HG03460 (cell line): ENCODE data around the gene ISM2.

ENCODE experiments used
- ATAC-seq: cut with Tn5 transposase; IDR thresholded peaks from one replicate; pipeline ENCODE4 v1.9.1; 2021; ENCODE audit not compliant: unreplicated experiment

ISM2 gene

DNA sequence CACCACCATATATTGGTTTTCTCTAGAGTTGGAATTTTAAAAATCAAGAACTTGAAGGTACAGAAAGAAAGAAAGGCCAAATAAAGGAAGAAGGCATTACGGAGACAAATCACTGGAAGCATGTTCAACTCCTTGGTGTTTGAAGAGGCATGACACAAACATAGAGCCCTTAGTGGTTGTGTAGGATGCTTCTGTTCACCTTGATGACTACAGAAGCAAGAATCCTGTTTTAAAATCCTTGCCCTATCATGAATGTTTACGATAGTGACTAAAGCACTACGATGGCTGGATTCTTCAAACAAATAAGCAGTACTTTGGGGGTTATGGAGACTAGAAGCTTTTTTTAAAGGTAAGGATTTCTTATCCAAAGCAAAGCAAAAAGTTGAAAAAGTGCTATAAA is 10.3 kb upstream of the ISM2 start:
- no peak for ATAC-seq

DNA sequence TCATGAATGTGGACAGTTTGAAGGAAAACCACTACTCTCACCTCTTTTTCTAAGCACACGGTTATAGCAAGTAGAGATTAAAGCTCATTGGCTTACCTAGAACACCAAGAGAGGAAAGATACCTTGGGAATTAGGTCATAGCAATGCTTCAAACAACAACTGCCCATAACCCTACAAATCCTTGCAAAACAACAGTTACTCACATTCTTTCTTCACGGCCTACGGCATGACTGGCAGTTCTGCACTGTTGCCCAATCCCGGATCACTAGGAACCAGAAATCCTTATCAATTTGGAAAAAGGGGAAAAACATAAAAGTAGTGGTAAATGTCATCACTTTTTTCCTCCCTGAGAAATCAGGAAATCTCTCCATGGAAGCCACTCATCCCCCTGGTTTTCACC is 9.6 kb upstream of the ISM2 start:
- no peak for ATAC-seq

DNA sequence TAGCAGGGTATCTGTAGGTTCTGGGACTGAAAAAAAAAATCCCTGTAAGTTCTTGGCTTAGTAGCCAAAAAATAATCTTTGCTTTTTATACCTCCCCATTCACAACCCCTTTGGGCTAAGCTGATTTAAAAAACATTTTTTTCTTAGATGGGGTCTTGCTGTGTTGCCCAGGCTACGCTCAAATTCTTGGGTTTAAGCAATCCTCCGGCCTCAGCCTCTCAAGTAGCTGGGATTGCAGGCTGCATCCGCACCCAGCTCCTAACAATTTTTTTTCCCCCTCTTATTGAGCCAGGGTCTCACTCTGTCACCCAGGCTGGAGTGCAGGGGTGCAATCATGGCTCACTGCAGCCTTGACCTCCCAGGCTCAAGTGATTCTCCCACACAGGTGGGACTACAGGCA is 9.1 kb upstream of the ISM2 start:
- no peak for ATAC-seq

DNA sequence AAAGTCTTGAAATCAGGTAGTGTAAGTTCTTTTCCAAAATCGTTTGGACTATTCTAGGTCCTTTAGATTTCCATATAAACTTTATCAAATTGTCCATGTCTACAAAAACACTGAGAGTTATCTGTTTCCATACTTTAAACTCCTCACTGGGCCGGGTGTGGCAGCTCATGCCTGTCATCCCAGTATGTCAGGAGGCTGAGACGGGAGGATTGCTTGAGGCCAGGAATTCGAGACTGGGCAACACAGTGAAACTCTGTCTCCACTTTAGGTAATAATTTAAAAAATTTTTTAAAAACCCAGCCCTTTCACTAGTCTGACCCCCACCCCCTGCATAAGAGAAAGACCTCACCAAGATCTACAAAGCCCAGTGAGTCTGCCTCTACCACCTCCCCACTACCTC is 6.4 kb upstream of the ISM2 start:
- ATAC-seq, result no peak

DNA sequence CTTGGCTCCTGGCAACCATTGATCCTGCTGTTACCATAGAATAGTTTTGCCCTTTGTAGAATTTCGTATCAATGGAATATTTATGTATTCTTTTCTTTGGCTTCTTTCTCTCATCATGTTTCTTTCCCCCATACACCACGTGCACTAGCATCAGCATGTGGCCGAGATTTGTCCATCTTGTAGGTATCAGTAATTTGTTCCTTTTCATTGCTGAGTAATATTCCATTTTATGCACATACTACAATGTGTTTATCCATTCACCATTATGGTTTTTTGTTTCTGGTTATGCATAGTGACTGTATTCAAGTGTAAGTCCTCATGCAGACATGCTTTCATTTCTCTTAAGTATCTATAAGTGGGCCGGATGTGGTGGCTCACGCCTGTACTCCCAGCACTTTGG is 4.5 kb upstream of the ISM2 start:
- ATAC-seq, result no peak

DNA sequence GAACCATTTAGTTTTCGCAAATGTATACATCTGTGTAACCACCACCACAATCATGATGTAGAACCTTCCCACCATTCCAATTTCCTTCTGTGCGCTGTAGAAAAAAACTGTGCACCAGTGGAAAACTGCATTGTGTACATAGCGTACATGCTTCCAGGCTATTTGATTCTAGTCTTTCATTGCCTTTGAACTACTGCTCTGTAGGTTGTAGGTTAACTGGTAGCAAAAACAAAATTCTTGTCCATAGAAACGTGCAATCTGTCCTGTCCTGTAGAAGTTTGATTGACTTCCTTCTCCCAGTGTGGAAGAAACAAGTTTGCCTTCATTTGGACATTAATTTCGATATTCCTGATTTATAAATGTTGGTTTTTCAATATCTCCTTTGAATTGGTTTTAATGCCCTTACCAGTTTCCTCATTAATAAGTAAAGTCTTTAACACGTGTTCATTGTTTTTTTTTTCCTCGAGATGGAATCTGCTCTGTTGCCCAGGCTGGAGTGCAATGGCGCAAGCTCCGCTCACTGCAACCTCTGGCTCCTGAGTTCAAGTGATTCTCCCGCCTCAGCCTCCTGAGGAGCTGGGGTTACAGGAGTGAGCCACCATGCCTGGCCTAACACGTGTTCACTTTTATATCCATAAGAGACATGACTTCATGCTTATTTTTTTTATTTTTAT is 3.6 kb upstream of the ISM2 start:
- no peak for ATAC-seq

DNA sequence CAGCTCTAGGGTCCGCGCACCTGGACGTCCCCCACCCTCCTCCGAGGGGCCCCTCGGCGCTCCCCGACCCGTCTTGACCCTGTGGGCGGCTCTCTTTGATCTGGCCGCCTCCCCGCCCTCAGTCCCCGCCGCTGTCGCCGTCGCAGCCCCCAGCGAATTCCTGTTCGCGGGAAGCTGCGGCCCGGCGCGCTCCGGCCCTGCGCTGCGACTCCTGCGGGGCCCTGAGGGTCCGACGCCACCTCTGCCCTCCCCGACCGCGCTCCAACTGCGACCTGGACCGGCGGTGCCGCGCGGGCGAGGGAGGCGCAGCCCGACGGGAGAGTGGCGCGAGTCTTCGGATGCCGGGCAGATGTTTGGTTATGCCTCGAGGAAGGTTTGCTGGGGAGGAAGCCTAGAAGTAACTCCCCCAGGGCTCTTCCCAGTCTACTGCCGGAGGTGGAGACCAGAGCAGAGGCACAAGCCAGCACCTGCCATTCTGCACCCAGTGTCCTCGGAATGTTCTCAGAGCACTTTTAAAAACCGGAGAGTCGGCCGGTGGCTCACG is 440 bp upstream of the ISM2 start:
- ATAC-seq, result peak; percentile 32

DNA sequence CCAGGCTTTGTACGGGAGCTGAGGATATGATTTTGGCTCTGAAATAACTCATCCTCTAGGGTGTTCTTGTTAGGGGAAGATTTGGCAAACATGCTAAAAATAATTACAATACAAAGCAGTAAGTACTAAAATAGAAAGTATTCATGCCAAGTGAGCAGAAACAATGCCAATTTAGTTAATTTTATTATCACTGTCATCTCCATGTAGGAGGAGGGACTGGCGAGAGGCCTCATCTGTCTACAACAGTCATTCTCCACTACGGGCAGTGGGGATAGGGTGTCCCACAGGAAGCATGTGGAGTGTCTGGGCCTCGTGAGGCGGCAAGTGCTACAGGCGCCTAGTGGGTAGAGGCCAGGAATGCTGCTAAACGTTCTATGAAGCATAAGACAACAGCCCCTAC is 3.3 kb downstream of the ISM2 start:
- ATAC-seq, result no peak

DNA sequence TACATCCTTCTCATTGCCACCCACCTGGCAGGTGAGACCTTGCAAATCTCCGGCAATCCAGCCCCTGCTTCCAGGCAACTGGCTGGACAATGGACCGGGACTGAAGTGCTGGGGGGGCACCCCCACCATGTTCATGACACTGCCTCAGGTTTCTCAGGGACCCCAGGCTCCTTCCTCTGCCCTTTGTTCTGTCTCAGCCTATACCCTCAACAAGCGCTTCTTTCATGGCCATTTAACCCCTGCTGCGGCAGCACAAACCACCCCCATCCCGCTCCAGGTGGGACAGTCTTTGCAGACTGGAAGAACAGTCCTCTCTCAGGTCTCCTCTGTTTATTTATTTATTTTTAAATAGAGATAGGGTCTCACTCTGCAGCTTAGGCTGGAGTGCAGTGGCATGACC is 7.6 kb downstream of the ISM2 start:
- ATAC-seq, result no peak

DNA sequence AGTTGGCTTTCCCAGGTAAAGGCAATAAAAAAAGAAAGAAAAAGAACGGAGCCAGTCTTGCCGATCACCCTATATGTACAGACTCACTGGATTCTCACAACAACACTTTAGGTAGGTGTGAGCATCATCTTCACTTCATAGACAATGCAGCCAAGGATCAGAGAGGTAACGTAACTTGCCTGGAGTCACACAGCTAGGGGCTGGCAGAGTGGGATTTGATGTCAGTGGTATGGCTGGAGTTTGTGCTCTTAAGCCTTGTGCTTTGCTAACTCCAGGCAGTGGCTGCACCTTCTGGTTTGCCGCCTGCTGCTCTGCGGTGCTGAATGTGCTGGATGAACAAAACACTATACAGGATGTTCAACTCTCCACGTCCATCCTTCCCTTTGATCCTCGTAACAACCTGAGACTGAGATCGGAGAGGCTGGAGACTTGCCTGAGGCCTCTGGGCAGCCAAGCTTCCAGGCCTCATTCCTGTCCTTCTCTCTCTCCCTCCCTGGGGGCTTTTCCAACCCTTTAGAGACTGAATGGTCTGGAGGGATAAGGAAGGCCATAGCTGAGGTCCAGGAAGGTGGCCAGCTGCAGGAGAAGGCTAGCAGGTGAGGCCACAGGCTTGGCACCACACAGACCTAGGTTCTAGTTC is 8.1 kb downstream of the ISM2 start:
- no peak for ATAC-seq

DNA sequence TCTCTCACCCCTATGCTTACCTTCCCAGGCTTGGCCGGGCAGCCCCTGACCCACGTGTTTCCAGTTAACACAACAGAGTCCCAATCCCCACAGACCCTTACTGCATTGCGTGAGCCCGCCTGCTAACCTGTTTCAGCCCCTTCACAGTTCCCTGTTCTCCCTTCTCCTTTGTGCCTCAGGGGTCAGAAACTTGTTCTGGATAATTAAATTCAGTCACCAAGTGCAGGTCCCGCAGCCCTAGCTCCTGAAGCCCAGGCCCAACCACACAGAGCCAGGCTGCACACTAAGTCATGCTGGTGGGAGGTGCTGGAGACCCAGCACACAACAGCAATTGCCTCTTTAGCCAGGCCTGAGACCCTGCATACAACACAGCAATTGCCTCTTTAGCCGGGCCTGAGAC is 9.6 kb downstream of the ISM2 start:
- ATAC-seq, result no peak

DNA sequence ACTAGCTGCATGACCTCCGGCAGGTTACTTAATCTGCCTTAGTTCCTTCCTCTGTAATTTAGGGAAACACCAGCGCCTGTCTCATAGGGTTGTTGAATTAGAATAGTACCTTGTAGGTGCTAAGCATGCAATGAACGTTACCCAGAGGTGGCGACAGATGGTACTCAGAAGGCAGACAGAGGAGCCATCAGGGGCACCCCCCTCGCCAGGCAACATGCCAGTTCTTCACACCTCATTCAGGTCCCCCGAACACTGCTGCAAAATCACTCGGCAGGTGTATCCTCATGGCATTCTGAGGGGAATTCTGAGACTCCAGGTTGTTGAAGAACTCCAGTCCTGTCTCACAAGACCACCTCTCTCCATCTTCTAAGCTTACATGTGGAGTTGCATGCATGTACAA is 10.1 kb downstream of the ISM2 start:
- ATAC-seq, result no peak

DNA sequence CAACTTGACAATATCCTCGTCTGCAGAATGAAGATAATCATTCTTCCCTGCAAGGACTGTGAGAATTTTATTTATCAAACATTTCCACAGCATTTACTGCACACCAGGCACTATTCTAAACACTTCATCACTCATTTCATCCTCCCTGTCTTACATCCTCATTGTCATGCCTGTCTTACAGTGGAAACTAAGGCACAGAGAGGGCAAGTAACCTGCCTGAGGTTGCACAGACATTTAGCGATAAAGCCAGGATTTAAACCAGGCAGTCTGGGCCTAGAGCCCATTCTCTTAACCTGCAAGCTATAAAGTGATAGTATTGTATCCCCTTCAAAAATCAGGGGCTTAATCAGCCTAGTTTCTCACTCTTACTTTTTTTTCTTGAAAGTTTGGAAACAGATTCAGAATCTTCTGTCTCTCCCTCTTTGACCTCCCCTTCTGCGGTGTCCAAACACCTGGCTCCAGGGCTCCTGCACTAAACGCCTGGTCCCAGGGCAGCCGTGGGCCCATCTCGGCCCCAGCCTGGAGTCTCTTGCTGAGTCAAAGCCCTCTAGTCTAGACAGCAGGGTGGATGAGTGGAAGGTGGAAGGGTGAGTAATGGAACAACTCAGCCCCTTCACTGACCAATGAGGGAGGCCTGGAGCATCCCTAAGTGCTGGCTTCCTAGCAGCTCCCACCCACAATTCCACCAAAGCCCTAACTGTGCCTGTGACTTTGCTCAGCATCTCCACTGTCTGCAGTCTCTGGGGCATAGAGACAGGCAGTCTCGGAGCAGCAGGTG is 12.5 kb downstream of the ISM2 start:
- no peak for ATAC-seq

DNA sequence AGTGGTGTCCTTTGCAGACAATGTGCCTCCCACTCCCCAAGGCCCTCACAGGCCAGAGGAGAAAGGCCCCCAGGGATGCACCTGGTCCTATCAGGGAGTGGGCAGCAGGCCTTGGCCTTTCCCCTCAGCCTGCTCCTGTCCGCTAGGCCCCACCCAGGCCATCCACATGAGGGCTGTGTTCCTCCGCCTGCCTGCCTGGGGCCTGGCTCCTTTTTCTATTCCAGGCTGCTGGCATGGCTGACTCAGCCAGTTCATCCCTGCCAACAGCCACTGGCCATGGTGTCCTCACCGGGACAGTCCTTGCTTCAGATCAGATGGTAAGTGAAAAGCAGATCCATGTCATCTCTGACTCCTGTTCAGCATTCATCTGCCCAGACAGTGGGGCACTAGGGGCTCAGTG is 13.4 kb downstream of the ISM2 start:
- ATAC-seq, result no peak

DNA sequence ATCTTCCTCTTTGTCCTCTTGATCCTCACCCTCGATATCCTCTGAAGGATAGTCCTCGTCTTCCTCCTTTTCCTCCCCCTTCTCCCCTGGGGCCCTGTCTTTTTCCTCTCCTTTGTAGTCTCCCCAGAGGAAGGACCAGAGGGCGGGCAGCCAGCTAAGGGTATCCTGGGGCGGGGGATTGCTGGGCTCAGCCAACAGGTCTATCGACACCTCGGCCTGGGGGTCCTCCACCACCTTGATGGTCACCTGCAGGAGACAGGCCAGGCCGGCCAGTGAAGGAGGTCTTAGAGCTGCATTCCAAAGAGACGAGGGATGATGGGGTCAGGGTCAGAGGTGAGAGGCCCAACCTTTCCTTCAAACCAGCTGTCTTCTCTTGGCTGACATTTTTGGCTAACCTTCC is 16.2 kb downstream of the ISM2 start:
- no peak for ATAC-seq

DNA sequence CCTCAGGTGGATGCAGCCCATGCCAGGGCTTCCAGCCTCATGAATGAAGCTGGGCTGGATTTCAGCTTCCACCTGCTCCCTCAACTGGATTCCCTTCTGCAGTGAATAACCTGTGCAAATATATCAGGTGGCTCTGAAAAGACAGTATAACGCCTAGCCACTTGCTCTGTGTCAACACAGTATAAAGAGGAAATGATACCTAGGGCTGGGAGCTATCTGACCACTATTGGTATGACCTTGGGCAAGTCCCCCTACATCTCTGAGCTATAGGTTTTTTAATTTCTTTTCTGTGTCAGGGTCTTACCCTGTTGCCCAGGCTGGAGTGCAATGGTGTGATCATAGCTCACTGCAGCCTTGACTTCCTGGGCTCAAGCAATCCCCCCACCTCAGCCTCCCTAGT is 19.8 kb downstream of the ISM2 start:
- peak; percentile 95 for ATAC-seq

DNA sequence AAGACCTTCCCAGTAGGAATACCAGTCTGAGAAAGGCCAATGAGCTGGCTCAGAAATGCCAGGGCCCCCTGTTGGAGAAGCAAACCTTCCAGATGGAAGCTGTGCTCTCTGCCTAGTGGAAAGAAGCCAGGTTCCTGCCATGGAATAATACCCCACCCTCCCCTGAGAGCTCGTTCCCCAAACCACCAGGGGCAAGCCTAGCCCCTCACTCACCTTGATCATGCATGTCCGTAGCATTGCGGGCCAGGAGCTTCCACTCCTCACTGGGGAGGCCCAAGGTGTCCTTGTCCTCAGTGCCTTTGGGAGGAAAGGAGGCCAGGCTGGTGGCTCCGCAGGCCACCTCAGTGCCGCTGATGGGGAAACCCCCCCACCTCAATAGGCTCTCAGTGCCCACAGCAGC is 20.6 kb downstream of the ISM2 start:
- no peak for ATAC-seq

DNA sequence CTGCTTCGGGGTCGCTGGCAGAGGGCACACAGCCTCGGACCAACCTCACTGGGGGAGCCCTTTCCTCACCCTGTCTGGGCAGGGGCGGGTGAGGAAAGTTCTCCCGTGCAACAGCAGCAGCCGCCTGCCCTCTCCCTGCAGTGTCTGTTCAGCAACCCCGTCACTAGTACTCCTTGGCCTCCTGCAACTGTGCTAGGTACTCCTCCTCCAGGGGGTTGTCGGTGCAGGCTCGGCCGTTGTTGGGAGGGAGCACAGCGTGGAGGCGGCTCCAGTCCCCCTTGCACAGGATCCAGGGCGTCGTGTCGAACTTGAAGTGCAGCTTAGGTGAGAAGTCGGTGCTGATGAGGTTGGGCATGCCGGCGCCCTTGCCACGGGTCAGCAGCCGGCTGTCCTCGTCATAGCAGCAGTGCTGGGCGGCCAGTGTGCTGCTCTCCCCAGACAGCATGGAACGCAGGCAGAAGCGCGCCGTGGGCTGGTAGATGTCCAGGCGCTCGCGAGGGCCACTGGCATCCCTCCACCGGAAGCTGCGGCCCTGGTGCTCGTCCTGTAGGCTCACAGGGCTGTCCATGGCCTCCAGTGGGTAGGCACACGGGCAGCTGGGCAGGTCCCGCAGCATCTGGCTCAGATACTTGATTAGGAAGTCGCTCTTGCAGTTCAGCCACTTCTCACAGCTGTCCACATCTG is 23.0 kb downstream of the ISM2 start:
- ATAC-seq, result no peak

DNA sequence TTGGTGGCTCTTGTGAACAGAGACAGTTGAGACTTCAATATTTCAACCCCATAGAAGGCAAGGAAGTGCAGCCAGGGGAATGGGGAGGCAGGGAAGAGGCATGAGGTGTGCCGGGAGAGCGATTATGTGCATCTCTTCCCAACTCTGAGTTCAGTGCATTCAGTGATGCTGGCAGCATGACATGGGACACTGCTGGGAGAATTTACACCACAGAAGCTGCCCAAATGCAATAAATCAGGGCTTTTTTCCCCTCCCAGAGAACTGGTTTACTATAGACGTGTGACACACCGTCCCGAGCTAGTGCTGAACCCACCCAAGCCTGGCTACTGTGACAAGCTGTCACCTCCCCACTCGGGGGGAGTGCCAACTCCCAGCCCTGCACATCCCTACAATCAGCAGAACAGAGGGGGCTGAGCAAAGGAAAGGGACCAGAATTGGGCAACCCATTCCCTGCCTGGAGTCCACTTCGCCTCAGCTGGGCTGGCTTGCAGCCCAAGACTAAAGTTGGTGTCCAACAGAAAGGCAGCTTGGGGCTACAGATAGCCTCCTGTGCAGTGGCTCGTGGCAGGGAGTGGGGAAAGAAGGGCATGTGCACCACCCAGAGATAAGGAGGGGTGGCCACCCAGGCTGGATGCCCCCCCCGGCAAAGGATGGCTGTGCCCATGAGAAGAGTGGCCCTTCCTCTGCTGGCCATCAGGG is 24.0 kb downstream of the ISM2 start:
- ATAC-seq, result no peak

DNA sequence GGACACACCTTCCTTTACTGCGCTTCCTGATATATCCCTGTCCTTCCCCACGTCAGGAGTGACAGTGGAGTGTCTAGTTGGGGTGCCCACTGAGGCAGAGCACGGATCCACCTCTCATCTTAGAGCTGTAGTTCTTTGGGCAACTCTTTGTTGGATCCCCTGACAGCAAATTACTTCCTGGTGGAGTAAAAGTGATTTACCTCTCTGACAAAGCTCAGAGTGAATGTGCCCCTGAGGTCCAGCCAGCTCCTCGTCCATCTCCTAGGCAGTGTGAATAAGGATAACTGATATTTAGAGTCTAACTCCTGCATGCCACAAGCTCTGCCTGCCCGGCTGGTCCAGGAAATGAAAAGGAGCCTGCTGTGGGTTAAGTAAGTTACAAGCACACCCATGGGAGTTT is 24.7 kb downstream of the ISM2 start:
- ATAC-seq, result no peak
